T-helper 1 cell treated with Interleukin-12 subunit alpha and Interleukin-12 subunit beta and Interleukin-4 antibody, amounts not matched to agents 30 μg/mL and 1 μg/mL, for 36 hours (primary cell): Measurements from ENCODE around the gene SPOCK1.

ENCODE experiments used
- H3K27ac Mint-ChIP-seq: one replicate; pipeline ENCODE4 v1.8.0; 2021; ENCODE audit warnings: mild to moderate bottlenecking, mixed read lengths
- H3K27me3 Mint-ChIP-seq: one replicate; pipeline ENCODE4 v1.8.0; 2021; ENCODE audit warnings: low read depth, mixed read lengths
- H3K36me3 Mint-ChIP-seq: one replicate; pipeline ENCODE4 v1.8.0; 2021; ENCODE audit warnings: low read depth, mixed read lengths
- H3K4me1 Mint-ChIP-seq: one replicate; pipeline ENCODE4 v1.8.0; 2021; ENCODE audit warnings: low read depth, mixed read lengths
- H3K4me3 Mint-ChIP-seq: one replicate; pipeline ENCODE4 v1.8.0; 2021; ENCODE audit warnings: mild to moderate bottlenecking, moderate library complexity, mixed read lengths
- H3K9me3 Mint-ChIP-seq: one replicate; pipeline ENCODE4 v1.8.0; 2021; ENCODE audit warnings: mixed read lengths

SPOCK1 gene

DNA sequence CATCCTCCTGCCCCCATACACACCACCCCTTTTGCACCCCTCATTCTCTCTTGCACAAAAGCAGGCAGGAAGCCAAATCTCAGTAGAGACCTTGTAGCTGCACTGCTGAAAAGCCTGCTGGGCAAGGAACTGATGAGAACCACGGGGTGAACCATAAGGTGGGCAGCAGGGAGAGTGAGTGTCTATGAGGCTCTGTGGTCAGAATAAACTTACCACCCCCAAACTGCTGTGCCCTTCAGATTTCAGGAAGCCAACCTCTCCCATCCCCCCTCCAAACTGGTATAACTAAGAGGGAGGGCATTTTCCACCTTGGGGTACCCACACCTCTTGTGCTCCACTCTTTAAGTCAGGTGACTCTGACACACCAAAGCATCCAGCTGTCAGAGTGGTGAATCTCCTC lies 471.4 kb downstream of the SPOCK1 start:
- H3K36me3 Mint-ChIP-seq: no peaks in the 10 kb centered on the region

DNA sequence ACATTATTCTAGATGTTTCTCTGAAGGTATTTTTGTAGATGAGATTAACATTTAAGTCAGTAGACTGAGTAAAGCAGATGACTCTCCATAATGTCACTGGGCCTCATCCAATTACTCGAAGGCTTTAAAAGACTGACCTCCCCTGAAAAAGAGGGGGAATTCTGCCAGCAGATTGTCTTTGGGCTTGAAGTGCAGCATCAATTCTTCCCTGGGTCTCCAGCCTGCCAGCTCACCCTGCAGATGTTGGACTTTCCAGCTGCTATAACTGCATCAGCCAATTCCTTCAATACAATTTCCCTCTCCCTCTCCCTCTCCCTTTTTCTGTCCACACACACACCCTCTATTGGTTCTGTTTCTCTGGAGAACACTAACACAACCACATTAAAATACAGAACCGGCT lies 472.8 kb downstream of the SPOCK1 start:
- Mint-ChIP-seq H3K27me3 (peaks cover 4% of the 10 kb centered on the region), H3K36me3 (no peaks in the 10 kb centered on the region)

More for the DNA sequence above, 471.4 kb downstream of the SPOCK1 start:
- Mint-ChIP-seq H3K27ac (no peak overlapping the region), H3K4me1 (no peaks in the 10 kb centered on the region), H3K27me3 (peaks cover 4% of the 10 kb centered on the region), H3K4me3 (no peak overlapping the region), H3K9me3 (no peaks in the 10 kb centered on the region)

DNA sequence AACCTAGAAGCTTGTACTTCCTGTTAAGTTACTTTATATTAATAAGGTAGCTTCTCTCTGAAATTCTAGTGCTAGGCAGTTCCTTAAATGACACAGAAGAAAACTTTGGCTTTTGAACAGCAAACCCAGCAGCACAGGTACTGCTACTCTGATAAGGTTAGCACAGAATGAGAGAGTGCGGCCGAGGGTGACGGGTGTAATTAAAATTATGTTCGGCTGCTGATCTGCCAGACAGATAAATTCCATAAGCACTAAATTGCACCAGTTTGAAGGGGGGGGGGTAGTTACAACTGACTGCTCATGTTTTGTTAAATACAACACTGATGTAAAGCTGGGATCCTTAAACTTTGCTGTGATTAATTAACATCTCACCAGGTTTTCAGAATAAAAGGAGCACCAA lies 475.1 kb downstream of the SPOCK1 start:
- Mint-ChIP-seq H3K27me3 (peaks cover 4% of the 10 kb centered on the region), H3K9me3 (no peaks in the 10 kb centered on the region), H3K36me3 (no peaks in the 10 kb centered on the region), H3K27ac (no peak overlapping the region), H3K4me3 (no peak overlapping the region), H3K4me1 (no peaks in the 10 kb centered on the region)

More for the DNA sequence above, 472.8 kb downstream of the SPOCK1 start:
- Mint-ChIP-seq H3K4me3 (no peak overlapping the region), H3K9me3 (no peaks in the 10 kb centered on the region), H3K4me1 (no peaks in the 10 kb centered on the region), H3K27ac (no peak overlapping the region)

DNA sequence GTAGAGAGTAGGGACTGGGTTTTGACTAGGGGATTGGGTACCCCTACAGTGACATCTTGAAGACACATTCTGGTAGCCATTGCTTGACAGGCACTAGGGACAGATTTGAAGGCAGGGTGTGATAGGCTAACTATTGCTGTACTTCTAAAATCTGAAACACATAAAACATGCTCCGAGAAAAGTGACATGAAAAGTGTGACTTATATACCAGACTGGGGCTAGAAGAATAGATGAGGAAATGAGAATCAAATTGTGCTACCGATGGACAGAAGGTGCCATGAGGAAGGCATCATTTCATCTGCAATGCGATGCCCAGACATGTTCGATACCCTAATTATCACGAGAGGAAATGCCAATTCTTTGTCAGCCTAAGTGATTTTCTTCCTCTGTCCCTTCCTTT lies 475.8 kb downstream of the SPOCK1 start:
- H3K9me3 Mint-ChIP-seq: no peaks in the 10 kb centered on the region
- H3K36me3 Mint-ChIP-seq: no peaks in the 10 kb centered on the region
- no peak overlapping the region for H3K27ac Mint-ChIP-seq
- no peaks in the 10 kb centered on the region for H3K4me1 Mint-ChIP-seq
- peaks cover 4% of the 10 kb centered on the region for H3K27me3 Mint-ChIP-seq
- H3K4me3 Mint-ChIP-seq: no peak overlapping the region

DNA sequence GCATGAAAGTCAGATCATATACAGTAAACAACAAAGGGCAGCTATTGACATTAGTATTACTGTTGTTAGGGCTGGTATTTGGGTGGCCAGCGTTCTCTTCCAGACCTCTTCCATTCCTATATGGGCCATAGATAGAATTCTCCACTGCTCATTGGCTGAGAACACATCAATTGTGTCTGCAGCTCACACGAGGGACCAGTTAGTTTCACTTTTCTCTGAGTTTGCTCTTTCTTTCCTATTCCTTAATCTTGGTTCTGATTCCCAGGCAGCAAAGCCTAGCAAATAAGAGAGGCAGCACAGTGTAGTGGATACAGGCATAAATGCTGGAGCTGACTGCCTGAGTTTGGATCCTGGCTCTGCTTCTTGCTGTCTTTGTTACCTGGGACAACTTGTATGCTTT lies 476.4 kb downstream of the SPOCK1 start:
- H3K4me3 Mint-ChIP-seq: no peak overlapping the region
- no peaks in the 10 kb centered on the region for H3K9me3 Mint-ChIP-seq
- no peak overlapping the region for H3K27ac Mint-ChIP-seq
- H3K27me3 Mint-ChIP-seq: peaks cover 4% of the 10 kb centered on the region
- H3K36me3 Mint-ChIP-seq: no peaks in the 10 kb centered on the region
- no peaks in the 10 kb centered on the region for H3K4me1 Mint-ChIP-seq

DNA sequence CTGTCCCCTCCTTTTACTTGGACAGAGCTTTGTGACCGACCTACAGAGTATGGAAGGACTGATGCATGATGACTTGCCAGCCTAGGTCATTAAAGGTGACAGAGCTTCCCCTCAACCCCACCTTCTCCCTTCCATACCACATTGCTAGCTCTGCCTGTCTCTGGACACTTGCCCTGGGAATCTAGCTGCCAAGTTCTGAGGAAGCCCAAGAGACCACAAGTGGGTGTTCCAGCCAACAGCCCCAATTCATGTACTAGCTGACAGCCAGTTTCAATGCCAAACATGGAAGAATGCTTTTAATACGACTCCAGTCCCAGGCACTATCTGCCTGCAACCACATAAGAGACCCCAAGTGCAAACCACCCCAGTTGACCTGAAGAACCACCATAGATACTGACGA lies 477.1 kb downstream of the SPOCK1 start:
- Mint-ChIP-seq H3K4me1 (no peaks in the 10 kb centered on the region), H3K36me3 (no peaks in the 10 kb centered on the region), H3K27me3 (peaks cover 4% of the 10 kb centered on the region), H3K9me3 (no peaks in the 10 kb centered on the region), H3K27ac (no peak overlapping the region), H3K4me3 (no peak overlapping the region)

DNA sequence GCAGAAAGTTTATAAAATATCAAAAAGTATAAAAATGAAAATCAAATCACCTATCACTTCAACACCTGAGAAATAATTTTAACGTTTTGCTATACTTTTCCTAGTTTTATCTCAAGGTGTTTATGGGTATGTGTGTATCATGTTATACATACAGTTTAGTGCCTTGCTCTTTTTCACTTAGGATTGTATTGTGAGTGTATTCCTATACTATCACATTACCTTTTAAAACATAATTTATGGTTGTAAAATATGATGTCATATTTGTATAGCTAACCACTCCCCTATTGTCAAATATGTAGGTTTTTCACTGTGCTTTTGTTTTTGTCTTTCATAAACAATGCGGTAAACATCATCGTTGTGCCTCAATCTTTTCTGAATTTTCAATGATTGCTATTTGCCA lies 479.9 kb downstream of the SPOCK1 start:
- Mint-ChIP-seq H3K36me3 (no peaks in the 10 kb centered on the region), H3K4me1 (no peaks in the 10 kb centered on the region), H3K27me3 (no peaks in the 10 kb centered on the region), H3K4me3 (no peak overlapping the region), H3K9me3 (no peaks in the 10 kb centered on the region), H3K27ac (no peak overlapping the region)

DNA sequence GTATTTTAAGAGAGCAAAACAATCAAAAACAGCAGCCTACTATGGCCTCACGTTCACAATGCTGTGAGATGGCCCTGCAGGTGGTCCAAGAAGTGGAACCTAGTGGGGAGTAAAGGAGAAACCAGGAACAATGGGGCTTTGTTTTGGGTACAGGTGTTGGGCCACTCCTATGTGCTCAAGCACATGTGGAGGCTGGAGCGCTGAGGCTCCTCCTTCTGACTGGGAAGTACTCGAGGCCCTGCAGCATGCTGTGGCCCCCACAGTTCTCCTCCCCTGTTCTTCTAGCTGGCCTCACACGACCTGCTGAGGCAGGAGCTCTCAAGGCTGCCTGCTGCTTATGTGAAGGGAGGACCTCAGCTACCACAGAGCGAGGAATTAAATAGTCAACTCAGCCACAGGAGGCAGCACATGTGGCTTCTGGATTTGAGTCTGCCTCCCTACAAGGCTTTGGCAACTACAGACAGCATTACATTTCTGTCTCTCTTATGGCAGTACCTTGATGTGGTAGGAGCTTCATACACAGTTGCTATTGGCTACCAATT lies 482.3 kb downstream of the SPOCK1 start:
- Mint-ChIP-seq H3K4me3 (no peak overlapping the region), H3K9me3 (no peaks in the 10 kb centered on the region), H3K36me3 (no peaks in the 10 kb centered on the region), H3K27me3 (no peaks in the 10 kb centered on the region), H3K27ac (no peak overlapping the region), H3K4me1 (no peaks in the 10 kb centered on the region)

DNA sequence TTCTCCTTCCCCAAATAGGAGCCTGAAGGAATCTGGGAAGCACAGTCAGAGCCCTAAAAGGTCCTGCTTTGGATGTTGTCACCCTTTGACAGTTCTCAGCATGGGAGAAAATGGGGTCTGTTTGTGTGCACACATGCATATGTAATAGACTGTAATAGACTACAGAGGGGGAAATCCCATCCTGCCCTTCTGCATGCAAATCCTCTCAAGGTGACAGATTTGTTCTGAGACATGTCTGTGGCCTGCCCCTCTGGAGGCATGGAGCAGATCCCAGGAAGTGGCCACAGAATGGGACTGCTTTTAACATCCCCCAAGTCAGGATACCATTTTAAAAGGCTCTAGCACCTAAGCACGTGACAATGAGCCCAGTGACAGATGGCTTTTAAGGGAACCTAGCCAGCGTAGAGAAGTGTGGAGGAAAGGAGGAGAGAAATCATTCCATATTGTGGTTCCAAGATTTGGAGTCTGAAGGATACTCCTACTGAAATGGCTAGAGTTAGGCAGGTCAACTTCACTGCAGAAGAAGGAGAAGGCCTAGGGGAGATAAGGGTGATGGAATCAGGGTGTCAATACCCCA lies 483.5 kb downstream of the SPOCK1 start:
- no peaks in the 10 kb centered on the region for H3K9me3 Mint-ChIP-seq
- no peaks in the 10 kb centered on the region for H3K36me3 Mint-ChIP-seq
- no peaks in the 10 kb centered on the region for H3K4me1 Mint-ChIP-seq
- H3K4me3 Mint-ChIP-seq: no peak overlapping the region
- no peaks in the 10 kb centered on the region for H3K27me3 Mint-ChIP-seq
- H3K27ac Mint-ChIP-seq: no peak overlapping the region

DNA sequence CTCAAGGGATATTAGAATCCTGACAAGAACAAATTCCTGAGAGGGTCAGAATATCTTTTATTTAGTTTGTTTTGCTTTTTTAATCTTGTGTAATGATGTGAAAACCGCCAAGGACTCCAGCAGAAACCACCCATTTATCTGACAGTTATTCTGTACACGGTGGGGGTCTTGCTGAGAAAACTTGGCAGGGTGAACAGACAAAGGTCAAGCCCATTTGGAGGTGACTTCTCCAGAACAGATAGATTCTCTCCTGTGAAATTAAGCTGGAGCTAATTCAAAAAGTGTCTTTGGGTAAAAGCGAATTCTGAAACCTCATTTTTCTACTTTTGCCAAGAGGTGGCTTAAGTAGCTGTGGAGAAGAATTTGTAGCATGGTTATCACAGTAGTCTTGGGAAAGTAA lies 484.4 kb downstream of the SPOCK1 start:
- Mint-ChIP-seq H3K27me3 (no peaks in the 10 kb centered on the region), H3K36me3 (no peaks in the 10 kb centered on the region), H3K27ac (no peak overlapping the region), H3K9me3 (no peaks in the 10 kb centered on the region), H3K4me3 (no peak overlapping the region), H3K4me1 (no peaks in the 10 kb centered on the region)

DNA sequence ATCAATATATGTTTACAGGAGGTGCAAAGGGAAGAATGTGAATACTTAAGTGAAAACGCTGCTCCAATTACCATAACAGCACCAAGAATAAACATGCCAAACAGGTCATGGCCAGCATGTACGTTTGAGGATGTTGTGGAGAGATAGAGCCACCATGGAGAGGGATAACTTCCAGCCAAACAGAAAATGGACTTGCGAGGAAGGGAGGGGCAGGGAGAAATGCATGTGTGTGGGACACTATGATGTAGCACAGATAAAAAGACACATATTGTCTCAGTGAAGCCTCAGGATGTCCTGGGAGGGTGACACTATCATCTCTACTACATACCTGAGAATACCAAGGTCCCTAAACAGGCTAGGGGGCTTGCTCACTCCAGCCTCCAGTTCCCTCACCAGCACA lies 488.9 kb downstream of the SPOCK1 start:
- no peaks in the 10 kb centered on the region for H3K4me1 Mint-ChIP-seq
- H3K36me3 Mint-ChIP-seq: no peaks in the 10 kb centered on the region
- H3K4me3 Mint-ChIP-seq: no peak overlapping the region
- no peaks in the 10 kb centered on the region for H3K27me3 Mint-ChIP-seq
- no peaks in the 10 kb centered on the region for H3K9me3 Mint-ChIP-seq
- H3K27ac Mint-ChIP-seq: no peak overlapping the region

DNA sequence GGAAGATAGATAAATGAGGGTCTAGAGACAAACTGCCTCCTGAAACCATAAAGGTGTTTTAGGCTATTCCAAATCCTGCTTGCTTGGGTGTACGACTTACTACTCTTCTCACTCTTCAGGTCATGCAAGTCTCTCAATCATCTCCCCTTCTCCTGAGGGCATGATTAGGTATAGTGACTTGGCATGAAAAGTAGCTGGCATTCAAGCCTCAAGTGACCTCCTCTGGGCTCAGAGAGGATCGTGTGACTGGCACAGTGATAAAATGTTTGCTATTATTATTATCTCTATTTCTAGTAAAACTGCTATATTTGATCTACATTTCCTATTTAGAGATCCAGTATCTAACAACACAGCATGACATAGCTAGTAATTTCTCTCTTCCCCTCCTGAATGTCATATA lies 494.8 kb downstream of the SPOCK1 start:
- Mint-ChIP-seq H3K36me3 (no peaks in the 10 kb centered on the region), H3K27ac (no peak overlapping the region), H3K4me1 (no peaks in the 10 kb centered on the region), H3K4me3 (no peak overlapping the region), H3K27me3 (no peaks in the 10 kb centered on the region), H3K9me3 (no peaks in the 10 kb centered on the region)

DNA sequence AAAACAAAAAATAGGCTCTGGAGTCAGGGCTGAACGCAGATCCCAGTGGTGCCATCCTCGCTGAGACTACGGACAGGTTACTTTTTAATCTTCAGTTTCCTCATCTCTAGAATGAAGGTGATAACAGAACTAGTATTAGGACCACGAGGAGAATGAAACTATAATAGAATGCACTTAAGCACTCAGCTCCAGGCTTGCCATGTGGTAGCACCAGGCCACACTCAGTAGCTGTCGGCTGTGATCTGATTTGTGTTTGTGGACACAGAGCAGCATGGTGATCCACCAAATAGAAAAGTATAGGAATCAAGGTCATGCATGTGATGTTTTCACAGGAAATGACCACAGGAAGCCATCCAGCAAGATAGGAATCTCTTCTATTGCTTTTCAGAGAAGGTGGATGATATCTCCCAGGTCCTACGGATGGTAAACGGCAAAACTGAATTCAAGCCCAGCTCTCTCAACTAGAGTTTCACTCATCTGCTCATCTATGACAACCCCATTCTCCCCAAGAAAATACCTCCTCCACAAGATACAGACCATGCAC lies 498.0 kb downstream of the SPOCK1 start:
- H3K4me1 Mint-ChIP-seq: no peaks in the 10 kb centered on the region
- no peak overlapping the region for H3K27ac Mint-ChIP-seq
- H3K4me3 Mint-ChIP-seq: no peak overlapping the region
- H3K27me3 Mint-ChIP-seq: no peaks in the 10 kb centered on the region
- no peaks in the 10 kb centered on the region for H3K9me3 Mint-ChIP-seq
- H3K36me3 Mint-ChIP-seq: no peaks in the 10 kb centered on the region

DNA sequence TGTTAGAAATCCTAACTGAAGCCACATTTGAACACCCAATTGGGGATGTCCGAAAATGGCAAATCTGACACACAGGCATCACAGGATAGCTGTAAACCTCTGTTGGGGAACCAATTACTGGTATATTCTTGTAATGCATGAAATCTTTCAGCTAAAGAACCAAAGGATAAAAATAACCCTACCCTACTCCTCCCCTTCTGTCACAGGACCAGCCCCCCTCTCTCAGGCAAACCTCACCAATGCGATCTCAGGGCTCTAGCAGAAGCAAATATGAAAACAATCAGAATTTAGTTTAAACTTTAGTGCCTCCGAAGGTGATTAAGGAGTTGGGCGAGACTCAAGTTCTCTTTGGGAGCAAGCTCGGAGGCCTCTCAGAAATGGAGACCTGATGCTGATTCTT lies 499.3 kb downstream of the SPOCK1 start:
- H3K27ac Mint-ChIP-seq: no peak overlapping the region
- no peaks in the 10 kb centered on the region for H3K9me3 Mint-ChIP-seq
- H3K4me3 Mint-ChIP-seq: no peak overlapping the region
- H3K4me1 Mint-ChIP-seq: no peaks in the 10 kb centered on the region
- no peaks in the 10 kb centered on the region for H3K27me3 Mint-ChIP-seq
- no peaks in the 10 kb centered on the region for H3K36me3 Mint-ChIP-seq

DNA sequence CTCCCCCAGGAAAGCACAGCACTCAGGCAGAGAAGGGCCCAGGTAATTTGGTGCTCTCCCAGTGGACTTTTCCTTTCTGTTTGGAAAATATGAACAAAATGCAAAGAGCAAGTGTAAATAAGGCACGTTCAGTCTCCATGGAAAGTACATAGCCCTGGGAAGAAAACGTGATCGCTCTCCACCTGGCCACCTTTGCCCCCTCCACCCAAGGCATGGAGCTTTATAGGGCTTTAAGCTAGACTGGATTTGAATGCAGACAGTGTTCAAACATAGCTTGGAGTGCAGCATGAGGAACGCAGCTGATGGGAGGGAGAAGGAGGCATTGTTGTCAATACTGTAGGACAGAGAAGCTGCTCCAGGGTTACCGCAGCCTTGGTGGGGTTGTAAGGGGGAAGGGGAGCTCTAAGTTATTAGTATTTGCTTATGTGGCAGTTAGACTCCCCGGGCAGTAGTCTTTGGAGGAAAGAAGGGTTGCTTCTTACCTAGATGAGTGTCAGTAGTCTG lies 500.2 kb downstream of the SPOCK1 start:
- Mint-ChIP-seq H3K9me3 (no peaks in the 10 kb centered on the region), H3K27me3 (no peaks in the 10 kb centered on the region), H3K4me1 (no peaks in the 10 kb centered on the region), H3K27ac (no peak overlapping the region), H3K4me3 (no peak overlapping the region), H3K36me3 (no peaks in the 10 kb centered on the region)
